ENCODE data around the gene UBE2G1. TPM values are rescaled to one million over a fixed set of nuclear protein-coding genes. Genes with fewer than 3 reads are reported as not detected.
A peak's percentile ranks its signal among the peaks of the same experiment; 100 is the strongest.

Gene UBE2G1
- total RNA-seq, 1 donor = 36.2 TPM

- no peaks in the 10 kb centered on the region for H3K9me3 ChIP-seq (ENCODE audit: low read depth, low read length)
- no peak for DNase-seq (ENCODE audit: insufficient read length, low spot score, missing footprints)
- no peak overlapping the region for H3K4me2 ChIP-seq (ENCODE audit: insufficient read depth, low read length)
- H4K20me1 ChIP-seq (ENCODE audit: insufficient read depth, low read length) = no peaks in the 10 kb centered on the region
- H3K27ac ChIP-seq (ENCODE audit: low read depth, low read length) = peak overlapping the region; percentile 25
- peaks cover 31% of the 10 kb centered on the region for H3K4me1 ChIP-seq (ENCODE audit: insufficient read depth, low read length)
- TF ChIP-seq CTCF (IDR thresholded peaks at IDR 0.05; ENCODE audit: extremely low read depth, low read depth, low read length) = no peak
- peaks cover 22% of the 10 kb centered on the region for H3K36me3 ChIP-seq (ENCODE audit: insufficient read depth, low read length)
- no peak overlapping the region for H3K4me3 ChIP-seq (ENCODE audit: insufficient read depth, low read length)
- H3K27me3 ChIP-seq (ENCODE audit: insufficient read depth, low read length) = no peaks in the 10 kb centered on the region
- H2AFZ ChIP-seq (ENCODE audit: low read length) = no peak overlapping the region
- H3K79me2 ChIP-seq (ENCODE audit: insufficient read depth, low read length) = peaks cover 16% of the 10 kb centered on the region
Observed at GRCh38 chr17:4235372-4236279, 130.8 kb downstream of the UBE2G1 start.

- peaks cover 43% of the 10 kb centered on the region for H3K4me1 ChIP-seq (ENCODE audit: insufficient read depth, low read length)
- DNase-seq (ENCODE audit: insufficient read length, low spot score, missing footprints) = no peak
- no peaks in the 10 kb centered on the region for H3K9me3 ChIP-seq (ENCODE audit: low read depth, low read length)
Observed at GRCh38 chr17:4234401-4234800, 132.1 kb downstream of the UBE2G1 start.

GRCh38 chr17:4233668-4234258 is 132.7 kb downstream of the UBE2G1 start:
- Histone ChIP-seq H3K9me3 (ENCODE audit: low read depth, low read length) (no peaks in the 10 kb centered on the region), H2AFZ (ENCODE audit: low read length) (no peak overlapping the region), H3K27me3 (ENCODE audit: insufficient read depth, low read length) (no peaks in the 10 kb centered on the region), H4K20me1 (ENCODE audit: insufficient read depth, low read length) (no peaks in the 10 kb centered on the region), H3K4me3 (ENCODE audit: insufficient read depth, low read length) (no peak overlapping the region), H3K4me2 (ENCODE audit: insufficient read depth, low read length) (no peak overlapping the region), H3K27ac (ENCODE audit: low read depth, low read length) (peak overlapping the region; percentile 71), H3K79me2 (ENCODE audit: insufficient read depth, low read length) (peaks cover 16% of the 10 kb centered on the region), H3K4me1 (ENCODE audit: insufficient read depth, low read length) (peaks cover 43% of the 10 kb centered on the region), H3K36me3 (ENCODE audit: insufficient read depth, low read length) (peaks cover 17% of the 10 kb centered on the region)
- TF ChIP-seq CTCF (IDR thresholded peaks at IDR 0.05; ENCODE audit: extremely low read depth, low read depth, low read length) = no peak
- DNase-seq (ENCODE audit: insufficient read length, low spot score, missing footprints) = no peak

More at GRCh38 chr17:4234401-4234800, 132.1 kb downstream of the UBE2G1 start:
- no peak overlapping the region for H3K27ac ChIP-seq (ENCODE audit: low read depth, low read length)
- H3K27me3 ChIP-seq (ENCODE audit: insufficient read depth, low read length) = no peaks in the 10 kb centered on the region
- no peak for TF ChIP-seq CTCF (IDR thresholded peaks at IDR 0.05; ENCODE audit: extremely low read depth, low read depth, low read length)
- no peak overlapping the region for H3K4me2 ChIP-seq (ENCODE audit: insufficient read depth, low read length)
- H2AFZ ChIP-seq (ENCODE audit: low read length) = no peak overlapping the region
- peaks cover 22% of the 10 kb centered on the region for H3K36me3 ChIP-seq (ENCODE audit: insufficient read depth, low read length)
- H3K79me2 ChIP-seq (ENCODE audit: insufficient read depth, low read length) = peaks cover 16% of the 10 kb centered on the region
- no peaks in the 10 kb centered on the region for H4K20me1 ChIP-seq (ENCODE audit: insufficient read depth, low read length)
- no peak overlapping the region for H3K4me3 ChIP-seq (ENCODE audit: insufficient read depth, low read length)

Data from osteoblast (primary cell).